Measurements from ENCODE around the gene TMEM272. TPM values are rescaled to one million over a fixed set of nuclear protein-coding genes. Genes with fewer than 3 reads are reported as not detected.

Gene TMEM272
- total RNA-seq, 1 donor from 2014 or later: 0.25 TPM

DNA sequence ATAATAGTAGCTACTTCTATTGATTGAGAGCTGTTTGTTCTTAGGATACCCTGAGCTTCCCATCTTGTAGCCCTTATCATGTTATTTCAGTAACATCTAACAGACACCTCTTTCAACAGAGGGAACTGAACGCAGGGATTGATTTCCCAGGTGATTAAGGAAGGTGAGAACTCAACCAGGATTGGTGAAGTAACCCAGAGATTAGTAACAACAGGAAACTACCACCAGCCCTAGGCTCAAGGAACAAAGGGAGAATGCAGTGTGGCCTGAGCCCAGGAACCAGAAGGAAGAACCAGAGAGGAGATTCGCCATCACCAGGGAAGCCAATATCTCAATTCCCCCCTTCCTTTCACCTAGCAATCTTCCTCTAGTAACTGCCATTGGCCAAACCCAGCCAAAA lies 49.6 kb downstream of the TMEM272 start:
- H3K27me3 ChIP-seq: no peaks in the 10 kb centered on the region
- intact Hi-C loops (cut with DNase I): no loop called here
- no peak overlapping the region for H3K27ac ChIP-seq
- no peak for DNase-seq (ENCODE audit: extremely low spot score in 2 of 2)
- H3K36me3 ChIP-seq: no peaks in the 10 kb centered on the region
- H3K9me3 ChIP-seq: no peaks in the 10 kb centered on the region
- no peak for TF ChIP-seq POLR2AphosphoS5 (IDR thresholded peaks at IDR 0.05; ENCODE audit: insufficient read depth in 1 of 2, low read depth in 1 of 2)
- TF ChIP-seq, protein P1, sequence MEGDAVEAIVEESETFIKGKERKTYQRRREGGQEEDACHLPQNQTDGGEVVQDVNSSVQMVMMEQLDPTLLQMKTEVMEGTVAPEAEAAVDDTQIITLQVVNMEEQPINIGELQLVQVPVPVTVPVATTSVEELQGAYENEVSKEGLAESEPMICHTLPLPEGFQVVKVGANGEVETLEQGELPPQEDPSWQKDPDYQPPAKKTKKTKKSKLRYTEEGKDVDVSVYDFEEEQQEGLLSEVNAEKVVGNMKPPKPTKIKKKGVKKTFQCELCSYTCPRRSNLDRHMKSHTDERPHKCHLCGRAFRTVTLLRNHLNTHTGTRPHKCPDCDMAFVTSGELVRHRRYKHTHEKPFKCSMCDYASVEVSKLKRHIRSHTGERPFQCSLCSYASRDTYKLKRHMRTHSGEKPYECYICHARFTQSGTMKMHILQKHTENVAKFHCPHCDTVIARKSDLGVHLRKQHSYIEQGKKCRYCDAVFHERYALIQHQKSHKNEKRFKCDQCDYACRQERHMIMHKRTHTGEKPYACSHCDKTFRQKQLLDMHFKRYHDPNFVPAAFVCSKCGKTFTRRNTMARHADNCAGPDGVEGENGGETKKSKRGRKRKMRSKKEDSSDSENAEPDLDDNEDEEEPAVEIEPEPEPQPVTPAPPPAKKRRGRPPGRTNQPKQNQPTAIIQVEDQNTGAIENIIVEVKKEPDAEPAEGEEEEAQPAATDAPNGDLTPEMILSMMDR (IDR thresholded peaks at IDR 0.05): no peak
- TF ChIP-seq POLR2A (IDR thresholded peaks at IDR 0.05): no peak
- peaks cover 4% of the 10 kb centered on the region for H3K4me1 ChIP-seq
- no peak overlapping the region for H3K4me3 ChIP-seq

DNA sequence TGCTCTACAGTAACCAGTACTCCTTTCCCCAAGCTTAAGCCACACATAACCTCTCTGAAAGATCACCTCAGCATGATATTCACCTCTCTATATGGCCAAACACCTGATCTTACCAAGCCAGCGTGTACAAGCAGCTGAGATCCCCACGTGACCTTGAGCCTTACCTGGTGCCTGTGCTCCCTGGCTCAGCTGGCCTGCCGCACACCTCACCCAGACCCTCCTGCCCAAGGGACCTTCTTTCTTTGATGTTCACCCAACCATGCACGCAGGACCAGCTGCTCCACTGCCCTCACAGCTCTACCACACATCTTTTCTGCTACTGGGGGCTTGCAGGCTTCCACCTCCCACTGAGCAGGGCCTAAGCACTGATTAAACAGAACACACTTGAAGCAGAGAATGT lies 50.0 kb downstream of the TMEM272 start:
- no peak overlapping the region for H3K4me3 ChIP-seq
- H3K9me3 ChIP-seq: no peaks in the 10 kb centered on the region
- no peaks in the 10 kb centered on the region for H3K27me3 ChIP-seq
- no peaks in the 10 kb centered on the region for H3K36me3 ChIP-seq
- H3K27ac ChIP-seq: no peak overlapping the region
- TF ChIP-seq POLR2AphosphoS5 (IDR thresholded peaks at IDR 0.05; ENCODE audit: insufficient read depth in 1 of 2, low read depth in 1 of 2) (no peak), POLR2A (IDR thresholded peaks at IDR 0.05) (no peak)
- TF ChIP-seq, protein P1 (IDR thresholded peaks at IDR 0.05): no peak
- DNase-seq (ENCODE audit: extremely low spot score in 2 of 2): no peak
- H3K4me1 ChIP-seq: peaks cover 4% of the 10 kb centered on the region
- intact Hi-C loops (cut with DNase I): no loop called here

DNA sequence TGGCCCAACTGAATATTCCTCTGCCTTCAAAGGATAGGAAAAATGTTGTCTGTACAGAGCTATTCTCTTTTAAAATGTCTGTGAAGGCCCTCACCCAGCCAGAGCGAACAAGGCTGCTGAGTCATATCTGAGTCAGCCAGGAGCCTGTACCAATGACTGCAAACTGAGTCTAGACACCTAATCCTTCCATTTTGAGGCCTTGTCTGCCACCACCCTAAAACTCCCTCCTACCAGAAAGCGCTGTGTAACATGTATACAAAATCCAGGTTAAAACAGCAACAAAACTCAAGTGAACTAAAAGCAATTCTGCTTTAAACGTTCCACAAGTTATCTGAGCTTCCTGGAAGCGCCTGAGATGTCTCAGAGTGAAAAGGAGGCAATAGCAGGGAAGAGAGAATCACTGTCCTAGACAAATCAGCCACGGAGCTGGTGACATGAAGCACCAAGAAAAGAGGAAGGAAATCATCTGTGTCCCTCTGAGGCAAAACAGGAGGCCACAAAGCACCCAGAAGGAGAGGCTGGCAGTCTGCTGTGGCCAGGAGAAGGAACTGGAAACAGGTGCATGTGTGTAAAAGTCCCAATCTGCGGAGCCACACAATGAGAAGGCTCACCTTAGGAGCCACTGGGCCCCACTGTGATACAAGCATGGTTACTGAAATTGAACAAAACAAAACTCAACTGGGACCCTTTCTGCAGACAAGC lies 51.3 kb downstream of the TMEM272 start:
- TF ChIP-seq POLR2A (IDR thresholded peaks at IDR 0.05): no peak
- peak in 1 of 2 donors; percentile 71 for TF ChIP-seq POLR2AphosphoS5 (IDR thresholded peaks at IDR 0.05; ENCODE audit: insufficient read depth in 1 of 2, low read depth in 1 of 2)

DNA sequence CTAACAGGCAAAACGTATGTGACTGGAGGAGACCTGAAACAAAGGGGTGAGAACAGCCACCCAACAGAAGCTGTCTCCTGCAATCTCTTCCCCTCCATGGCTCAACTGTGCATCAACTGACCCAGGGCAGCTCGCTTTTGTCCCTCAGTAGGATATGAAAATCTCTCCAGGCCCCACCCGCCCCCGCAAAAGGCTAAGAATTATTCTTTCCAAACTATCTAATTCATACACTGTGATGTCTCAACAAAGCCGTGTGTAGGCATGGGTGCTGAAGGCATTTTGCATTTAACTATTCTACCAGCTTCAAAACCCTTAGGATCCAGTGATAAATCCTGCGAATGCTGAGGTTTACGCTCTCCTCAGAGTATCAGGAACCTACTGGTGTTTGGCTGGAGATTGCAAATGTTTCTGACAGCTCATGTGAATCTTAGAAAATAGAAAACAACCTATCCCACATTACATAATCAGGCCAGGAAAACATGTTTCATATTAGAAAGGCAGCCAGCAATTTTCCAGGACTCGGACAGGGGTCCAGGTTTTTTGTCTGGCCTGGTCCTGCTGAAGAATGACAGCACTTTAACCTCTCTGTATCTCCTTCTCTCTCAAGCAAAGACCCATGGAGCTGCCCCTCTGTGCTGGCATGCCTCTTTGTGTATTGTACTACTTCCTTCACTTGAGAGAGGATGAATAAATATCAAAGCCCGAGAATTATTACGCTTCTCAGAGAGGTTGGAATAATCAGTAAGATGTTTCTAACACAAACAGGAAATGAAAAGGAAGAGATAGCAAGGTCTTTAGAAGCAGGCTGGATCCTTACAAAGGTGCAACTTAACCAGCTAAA lies 58.3 kb downstream of the TMEM272 start:
- intact Hi-C loops (cut with DNase I): no loop called here

More for the DNA sequence above, 51.3 kb downstream of the TMEM272 start:
- peak overlapping the region; percentile 25 for H3K27ac ChIP-seq
- H3K36me3 ChIP-seq: no peaks in the 10 kb centered on the region
- H3K4me3 ChIP-seq: no peak overlapping the region
- peaks cover 4% of the 10 kb centered on the region for H3K4me1 ChIP-seq
- intact Hi-C loops (cut with DNase I): no loop called here
- H3K27me3 ChIP-seq: no peaks in the 10 kb centered on the region
- H3K9me3 ChIP-seq: no peaks in the 10 kb centered on the region
- no peak for DNase-seq (ENCODE audit: extremely low spot score in 2 of 2)

More for the DNA sequence above, 58.3 kb downstream of the TMEM272 start:
- no peak for TF ChIP-seq POLR2AphosphoS5 (IDR thresholded peaks at IDR 0.05; ENCODE audit: insufficient read depth in 1 of 2, low read depth in 1 of 2)
- TF ChIP-seq POLR2A (IDR thresholded peaks at IDR 0.05): no peak
- TF ChIP-seq, protein P1 (IDR thresholded peaks at IDR 0.05): no peak
- Histone ChIP-seq H3K9me3 (no peaks in the 10 kb centered on the region), H3K27me3 (no peaks in the 10 kb centered on the region), H3K36me3 (no peaks in the 10 kb centered on the region), H3K4me3 (peak overlapping the region in 1 of 2 donors; percentile 0), H3K27ac (peak overlapping the region; percentile 75), H3K4me1 (peaks cover 18% of the 10 kb centered on the region)
- no peak for DNase-seq (ENCODE audit: extremely low spot score in 2 of 2)

All from vagina (tissue), 2 donors.